Epithelial cell of umbilical artery (primary cell): ENCODE data around the gene DEF6. TPM values are rescaled to one million over a fixed set of nuclear protein-coding genes. Genes with fewer than 3 reads are reported as not detected.

Source experiments
- total RNA-seq: library from RNA; depleted of rRNA; stranded (reverse); fragments of >200 nt; gene quantifications from 2 replicates; pipeline ENCODE4 v1.2.3, GENCODE V29; 2014

The DEF6 gene, protein sequence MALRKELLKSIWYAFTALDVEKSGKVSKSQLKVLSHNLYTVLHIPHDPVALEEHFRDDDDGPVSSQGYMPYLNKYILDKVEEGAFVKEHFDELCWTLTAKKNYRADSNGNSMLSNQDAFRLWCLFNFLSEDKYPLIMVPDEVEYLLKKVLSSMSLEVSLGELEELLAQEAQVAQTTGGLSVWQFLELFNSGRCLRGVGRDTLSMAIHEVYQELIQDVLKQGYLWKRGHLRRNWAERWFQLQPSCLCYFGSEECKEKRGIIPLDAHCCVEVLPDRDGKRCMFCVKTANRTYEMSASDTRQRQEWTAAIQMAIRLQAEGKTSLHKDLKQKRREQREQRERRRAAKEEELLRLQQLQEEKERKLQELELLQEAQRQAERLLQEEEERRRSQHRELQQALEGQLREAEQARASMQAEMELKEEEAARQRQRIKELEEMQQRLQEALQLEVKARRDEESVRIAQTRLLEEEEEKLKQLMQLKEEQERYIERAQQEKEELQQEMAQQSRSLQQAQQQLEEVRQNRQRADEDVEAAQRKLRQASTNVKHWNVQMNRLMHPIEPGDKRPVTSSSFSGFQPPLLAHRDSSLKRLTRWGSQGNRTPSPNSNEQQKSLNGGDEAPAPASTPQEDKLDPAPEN
- total RNA-seq: under 0.01 and 0.46 TPM in 2 replicates

DNA sequence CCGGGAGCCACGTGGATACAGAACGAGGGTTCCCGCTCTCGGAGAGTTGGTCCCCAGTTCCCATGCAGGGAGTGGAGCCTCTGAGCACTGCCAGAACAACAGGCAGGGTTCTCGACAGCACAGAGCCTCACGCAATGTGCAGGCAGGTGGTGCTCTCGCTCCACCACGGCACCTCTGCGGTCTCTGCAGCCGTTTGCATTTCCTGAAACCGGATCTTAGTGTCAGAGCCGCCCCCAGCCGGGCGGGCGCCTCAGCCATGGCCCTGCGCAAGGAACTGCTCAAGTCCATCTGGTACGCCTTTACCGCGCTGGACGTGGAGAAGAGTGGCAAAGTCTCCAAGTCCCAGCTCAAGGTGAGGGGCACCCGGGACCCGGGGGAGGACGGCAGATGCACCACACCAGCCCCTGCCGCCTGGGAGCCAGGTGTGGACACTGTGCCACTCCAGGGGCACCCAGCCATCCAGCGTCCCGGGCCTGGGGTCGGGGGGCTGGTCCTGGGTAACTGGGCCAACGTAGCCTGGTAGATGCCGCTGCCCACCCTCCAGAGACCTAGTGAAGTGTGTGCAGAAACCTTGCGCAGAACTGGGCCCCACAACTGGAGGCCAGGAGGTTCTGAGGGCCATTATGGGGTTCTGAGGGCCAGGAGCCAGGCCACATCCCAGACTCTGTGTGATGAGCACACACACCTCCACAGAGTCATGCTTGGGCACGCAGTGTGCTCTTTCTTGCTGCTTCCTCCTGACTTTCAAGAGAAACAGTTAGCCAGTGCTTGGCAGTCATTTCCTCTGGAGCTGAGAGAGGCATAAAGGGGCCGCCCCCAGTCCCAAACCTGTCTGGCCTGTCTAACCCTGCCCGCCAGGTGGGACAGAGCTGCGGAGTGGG lies at the start of gene DEF6:
TSS of gene DEF6 (plus strand) at position 218 of the 881 bp plus-strand sequence. CDS start at position 257, 39 bp downstream.

DNA sequence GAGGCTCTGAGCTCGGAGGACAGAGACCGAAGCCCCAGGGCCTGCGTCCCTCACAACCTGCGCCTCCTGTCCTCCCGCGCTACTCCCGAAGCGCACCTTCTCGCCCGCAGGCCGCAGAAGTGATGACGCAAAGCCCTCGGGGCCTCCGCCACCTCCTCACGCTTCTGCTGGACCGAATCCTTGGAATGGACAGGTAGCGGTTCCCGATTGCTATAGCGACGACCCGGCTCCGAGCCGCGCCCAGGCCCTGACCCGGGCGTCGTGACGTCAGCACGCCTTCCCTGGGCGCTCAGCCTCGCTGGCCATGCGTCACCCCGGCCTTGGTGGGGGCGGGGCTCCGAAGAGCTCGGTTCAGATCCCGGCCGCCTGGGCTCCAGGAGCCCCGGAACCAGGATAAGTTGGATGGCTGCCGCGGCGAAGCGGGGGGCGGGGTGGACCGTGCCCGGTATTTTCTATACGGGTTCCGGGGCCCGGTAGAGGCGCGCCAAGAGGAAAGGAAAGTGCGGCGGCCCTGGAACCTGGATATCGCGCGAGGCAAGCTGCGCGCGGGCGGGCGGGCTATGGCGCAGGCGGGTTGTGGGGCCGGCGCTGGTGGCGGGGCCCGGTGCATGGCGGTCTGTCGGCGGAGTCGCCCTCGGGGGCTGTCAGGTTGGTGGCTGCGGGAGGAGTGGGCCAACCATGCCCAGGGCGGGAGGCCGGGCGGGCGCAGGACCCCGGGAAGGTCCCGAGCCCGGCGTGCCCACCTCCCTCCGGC lies 38.2 kb upstream of the DEF6 start, which contains the start of gene ZNF76:
TSS of gene ZNF76 (plus strand) at position 542 of the 754 bp plus-strand sequence. CDS start 21,417 bp downstream, outside the sequence.

DNA sequence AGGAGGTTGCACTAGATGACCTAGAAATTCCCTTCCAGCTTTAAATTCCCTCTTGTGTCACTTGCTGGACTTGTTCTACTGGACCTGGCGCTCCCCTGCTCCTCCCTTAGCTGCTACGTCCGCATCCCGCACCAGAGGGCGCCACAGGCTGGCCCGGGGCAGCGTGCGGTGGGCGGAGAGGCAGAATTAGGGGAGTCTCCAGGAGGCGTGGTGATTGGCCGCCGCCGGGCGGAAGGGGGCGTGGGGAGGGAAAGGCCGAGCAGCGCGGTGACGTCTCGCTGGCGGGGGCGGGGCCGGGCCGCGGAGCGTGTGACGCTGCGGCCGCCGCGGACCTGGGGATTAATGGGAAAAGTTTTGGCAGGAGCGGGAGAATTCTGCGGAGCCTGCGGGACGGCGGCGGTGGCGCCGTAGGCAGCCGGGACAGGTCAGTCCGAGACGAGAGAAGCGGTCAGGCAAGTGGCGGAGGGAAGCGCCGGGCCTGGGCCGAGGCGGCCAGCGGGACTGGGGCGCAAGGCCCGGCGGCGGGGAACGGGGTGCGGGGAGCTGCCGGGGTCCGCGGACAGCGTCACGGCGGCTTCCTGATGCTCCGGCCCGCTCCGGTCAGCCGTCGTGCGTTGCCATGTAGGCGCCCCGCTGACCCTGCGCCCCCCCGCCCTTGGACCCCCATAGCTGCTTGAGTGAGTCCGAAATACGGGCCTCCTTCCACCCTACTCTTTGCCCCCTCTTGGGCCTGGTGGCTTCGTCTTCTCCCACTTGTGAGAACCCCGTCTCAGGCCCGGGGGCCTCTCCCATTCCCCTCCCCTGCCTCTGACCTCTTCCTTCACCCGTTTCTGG lies 44.9 kb downstream of the DEF6 start, which contains the start of gene PPARD:
TSS of gene PPARD (plus strand) at position 301 of the 834 bp plus-strand sequence. CDS start 68,530 bp downstream, outside the sequence.

Other genes starting within 250 kb of the DEF6 start
- under 0.01 TPM in 1 of 2 replicates, not detected in the other for gene TCP11, start 156.5 kb upstream of the DEF6 start, total RNA-seq
- gene SCUBE3, start 83.9 kb upstream of the DEF6 start, total RNA-seq: 0.30 and 0.32 TPM in 2 replicates
- 14.9 and 15.2 TPM in 2 replicates for gene ZNF76, start 38.1 kb upstream of the DEF6 start, total RNA-seq
- gene PPARD, start 44.7 kb downstream of the DEF6 start, total RNA-seq: 3.3 and 4.9 TPM in 2 replicates
- gene FANCE, start 154.5 kb downstream of the DEF6 start, total RNA-seq: 7.0 and 9.1 TPM in 2 replicates
- 1,588 and 2,417 TPM in 2 replicates for gene RPL10A, start 170.6 kb downstream of the DEF6 start, total RNA-seq
- gene TEAD3, start 199.3 kb downstream of the DEF6 start, total RNA-seq: 0.32 and 0.61 TPM in 2 replicates
- not detected in 2 replicates for gene TULP1, start 215.1 kb downstream of the DEF6 start, total RNA-seq